NCI-H146 treated with DMSO at 0.1 percent for 48 hours (cell line): Measurements from ENCODE around the gene LRRC52.

Experiments used
- DNase-seq: peaks from one replicate; lab custom pipeline; 2025; ENCODE audit not compliant: unreplicated experiment; lab: John Stamatoyannopoulos, UW

LRRC52 gene

DNA sequence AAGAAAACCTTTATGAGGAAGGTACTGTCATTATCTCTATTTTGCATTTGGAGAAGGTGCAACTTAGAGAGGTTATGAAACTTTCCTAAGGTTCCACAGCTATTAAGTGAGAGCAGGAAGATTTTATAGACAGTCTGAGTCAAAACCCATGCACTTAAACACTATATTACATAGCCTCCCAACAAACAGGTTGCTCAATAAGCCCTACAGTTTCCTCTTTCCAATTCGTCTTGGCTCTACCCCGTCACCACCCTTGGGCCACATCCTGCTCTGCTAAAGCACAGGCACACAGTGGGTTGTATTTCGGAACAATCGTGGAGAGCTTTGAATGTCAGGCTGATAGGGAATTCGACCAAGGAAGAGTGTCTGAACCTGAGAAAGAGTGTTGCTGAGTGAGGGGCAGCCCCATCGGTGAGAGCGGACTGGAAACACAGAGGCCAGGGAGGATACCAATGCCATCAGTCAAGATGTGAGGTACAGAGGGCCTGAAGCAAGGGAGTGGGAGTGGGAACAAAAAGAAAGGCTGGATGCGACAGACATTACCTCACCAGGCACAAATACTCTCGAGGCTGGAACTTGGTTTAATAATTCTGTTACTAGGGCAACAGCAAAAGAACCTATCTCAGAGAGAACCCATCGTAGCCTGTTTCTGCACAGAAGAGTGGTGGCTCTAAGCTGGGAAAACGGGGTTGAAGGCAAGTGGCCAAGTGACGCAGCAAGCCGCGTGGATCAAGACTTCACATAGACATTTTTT lies 6.3 kb upstream of the LRRC52 start:
- no peak for DNase-seq

DNA sequence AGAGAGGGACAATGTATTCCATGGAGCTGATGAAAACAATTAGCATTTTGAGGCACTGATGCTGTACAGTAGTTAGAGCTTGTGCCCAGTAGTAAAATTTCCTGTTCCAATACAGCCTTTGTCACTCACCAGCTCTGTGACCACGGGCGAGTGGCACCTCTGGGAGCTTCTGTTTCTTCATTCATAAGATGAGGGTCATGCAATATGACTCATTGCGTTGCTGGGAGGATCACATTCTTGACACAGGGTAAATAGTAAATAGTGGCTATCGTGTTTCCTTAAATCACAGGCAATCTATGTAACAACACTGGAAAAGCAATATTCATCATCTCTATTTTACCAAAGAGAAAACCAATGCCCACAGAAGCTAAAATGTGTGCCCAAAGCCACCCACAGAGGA lies 4.5 kb upstream of the LRRC52 start:
- no peak for DNase-seq

GRCh38 chr1:165539908-165540307 lies 3.9 kb upstream of the LRRC52 start:
- no peak for DNase-seq

DNA sequence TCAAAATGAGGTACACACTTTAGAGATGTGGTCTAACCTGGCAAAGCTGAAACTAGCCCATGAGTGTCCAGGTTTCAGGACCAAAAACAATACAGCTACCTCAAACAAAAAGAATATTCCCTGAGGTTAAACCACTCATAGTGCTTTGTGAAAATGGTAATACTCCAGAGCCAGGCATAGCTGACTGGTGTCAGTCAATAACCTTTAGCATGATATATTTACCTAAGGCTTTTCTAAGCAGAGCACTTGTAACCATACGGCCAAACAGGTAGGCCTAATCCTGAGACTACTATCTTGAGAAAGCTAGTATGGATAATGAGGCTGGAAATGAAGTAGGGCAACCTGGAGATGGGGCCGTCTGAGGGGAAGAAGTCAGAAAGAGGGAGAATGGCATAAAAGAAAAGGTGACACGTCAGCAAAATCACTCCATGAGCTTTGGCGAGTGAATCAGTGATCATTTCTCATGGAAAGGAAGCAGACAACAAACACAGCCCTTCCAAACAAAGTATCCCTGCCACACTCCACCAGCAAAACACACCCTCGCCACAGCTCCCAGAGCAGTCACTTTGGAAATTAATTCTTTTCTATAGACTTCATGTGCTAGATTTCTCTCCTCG lies 1.7 kb upstream of the LRRC52 start:
- DNase-seq, result no peak

DNA sequence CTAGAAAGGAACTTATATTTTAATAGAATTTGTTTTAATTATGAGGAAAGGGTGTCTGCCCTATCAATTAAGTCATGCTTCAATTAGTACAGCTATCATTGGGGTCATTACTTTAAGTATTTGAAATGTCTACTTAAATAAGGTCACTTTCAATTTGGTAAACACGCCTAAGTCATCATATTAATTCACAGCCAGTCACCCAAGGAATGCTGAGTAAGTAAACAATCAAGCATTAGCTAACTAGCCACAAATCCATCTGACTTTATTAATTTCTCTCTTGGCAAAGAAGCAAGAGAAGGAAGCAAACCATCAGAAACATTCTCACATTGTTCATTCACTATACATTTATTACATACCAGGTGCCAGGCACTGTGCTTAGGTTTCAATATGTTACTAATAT lies 1.2 kb upstream of the LRRC52 start:
- no peak for DNase-seq

DNA sequence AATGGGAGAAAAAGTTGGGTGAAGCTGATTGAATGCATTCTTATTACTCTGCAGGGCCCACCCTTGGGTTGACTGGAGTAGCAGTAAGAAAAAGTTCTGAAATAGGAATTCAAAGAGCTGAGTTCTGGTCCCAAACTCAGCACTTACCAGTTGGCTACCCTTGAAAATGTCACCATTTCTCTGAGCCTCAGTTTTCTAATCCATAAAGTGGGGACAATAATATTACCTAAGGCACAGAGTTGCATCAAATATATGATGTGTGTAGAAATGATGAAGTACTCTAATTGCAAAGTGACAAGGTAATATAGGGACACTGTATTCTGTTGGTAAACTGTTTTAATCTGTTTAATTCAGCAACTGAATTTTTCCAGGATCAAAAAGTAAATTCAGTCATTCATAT lies 1.2 kb downstream of the LRRC52 start:
- no peak for DNase-seq

DNA sequence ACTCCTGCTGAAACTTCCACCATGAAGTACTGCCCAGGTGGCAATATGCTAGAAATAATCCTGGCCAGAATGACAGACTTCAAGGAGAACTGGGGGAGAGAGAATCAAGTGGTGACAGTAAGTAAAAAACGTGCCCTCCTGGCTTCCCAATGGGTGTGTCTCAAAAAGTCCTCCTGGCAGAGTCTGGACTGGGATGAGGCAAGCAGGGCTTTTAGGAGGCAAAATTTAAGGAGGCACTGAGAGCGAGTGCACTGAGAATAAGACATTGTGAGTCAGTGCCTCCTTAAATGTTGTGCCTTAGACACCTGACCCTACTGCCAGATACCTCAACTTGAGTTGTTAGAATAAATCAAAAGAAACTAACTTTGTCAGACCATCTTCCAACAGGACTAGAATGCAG lies 2.2 kb downstream of the LRRC52 start:
- no peak for DNase-seq

DNA sequence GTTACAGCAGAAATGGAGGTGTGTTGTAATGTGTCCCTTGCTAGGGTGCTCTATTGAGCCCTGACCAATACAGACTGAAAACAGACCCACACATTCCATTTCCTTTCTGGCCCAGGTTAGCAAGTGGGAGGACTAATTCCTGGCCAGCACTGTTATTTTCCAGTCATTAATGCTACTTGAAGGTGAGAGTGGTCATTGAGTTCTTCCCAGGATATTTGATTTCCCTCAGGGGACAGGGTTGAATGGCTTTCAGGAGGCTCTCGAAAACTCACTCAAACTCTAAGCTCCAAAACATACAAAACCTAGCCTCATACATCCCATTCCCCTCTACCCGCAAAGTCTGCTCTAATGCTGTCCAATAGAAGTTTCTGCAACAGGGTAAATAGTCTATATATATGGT lies 6.2 kb downstream of the LRRC52 start:
- DNase-seq, result no peak

DNA sequence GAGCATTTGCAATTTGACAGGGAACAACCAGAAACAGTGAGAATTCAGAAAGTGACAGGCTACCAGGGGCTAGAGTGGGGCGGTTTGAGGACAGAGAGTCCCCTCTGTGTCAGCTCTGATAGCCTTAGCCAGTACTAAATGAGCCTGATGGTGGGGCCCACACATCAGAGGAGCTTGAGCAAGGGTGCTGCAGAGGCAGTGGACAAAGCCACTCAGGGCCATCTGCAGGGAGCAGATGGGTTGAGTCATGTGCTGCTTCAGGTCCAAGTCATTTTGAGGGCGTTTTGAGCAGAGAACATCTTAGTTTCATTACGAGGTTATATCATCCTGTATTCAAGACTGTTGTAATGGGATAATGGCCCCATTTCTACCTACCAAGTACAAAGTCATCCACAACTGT lies 7.7 kb downstream of the LRRC52 start:
- DNase-seq, result no peak

GRCh38 chr1:165560883-165561656 lies 17.3 kb downstream of the LRRC52 start:
- no peak for DNase-seq

DNA sequence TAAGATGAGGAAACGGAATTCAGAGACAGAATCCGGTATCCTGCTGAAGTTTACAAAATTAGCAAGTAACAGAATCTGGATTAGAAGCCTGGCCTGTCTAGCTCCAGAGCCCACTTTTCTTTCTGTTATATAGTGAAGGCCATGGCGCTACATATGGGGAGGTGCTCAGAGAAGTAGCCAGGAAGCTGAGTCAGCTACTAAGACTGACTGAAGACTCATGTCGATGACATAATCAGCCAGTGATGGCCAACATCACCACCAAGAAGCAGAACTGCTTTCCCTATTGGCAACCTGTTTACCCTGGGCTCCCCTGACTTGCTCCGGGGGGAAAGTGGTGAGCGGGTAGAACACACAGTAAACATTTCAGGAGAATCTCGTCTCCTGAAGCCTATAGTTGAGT lies 18.8 kb downstream of the LRRC52 start:
- DNase-seq, result no peak

GRCh38 chr1:165563551-165563950 lies 19.8 kb downstream of the LRRC52 start:
- DNase-seq, result no peak

DNA sequence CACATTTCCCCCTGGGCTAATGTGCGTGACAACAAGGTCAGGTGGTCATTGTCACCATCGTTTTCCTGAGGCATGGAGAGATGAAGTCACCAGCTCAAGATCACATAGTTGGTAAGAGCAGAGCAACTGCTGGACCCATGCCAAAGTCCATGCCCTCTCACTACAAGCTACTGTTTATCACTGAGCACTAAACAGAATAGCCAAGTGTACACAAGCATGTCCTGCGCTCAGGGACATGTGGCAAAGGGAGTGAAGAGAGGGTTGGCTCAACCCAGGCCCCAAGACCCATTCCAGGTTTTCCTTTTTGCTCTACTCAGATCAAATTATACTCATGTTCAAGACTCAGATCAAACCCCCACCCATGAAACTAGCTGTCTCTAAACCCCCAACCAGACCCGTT lies 20.8 kb downstream of the LRRC52 start:
- no peak for DNase-seq

- DNase-seq, result no peak
These were observed 22.1 kb downstream of the LRRC52 start for GRCh38 chr1:165565751-165566490.

DNA sequence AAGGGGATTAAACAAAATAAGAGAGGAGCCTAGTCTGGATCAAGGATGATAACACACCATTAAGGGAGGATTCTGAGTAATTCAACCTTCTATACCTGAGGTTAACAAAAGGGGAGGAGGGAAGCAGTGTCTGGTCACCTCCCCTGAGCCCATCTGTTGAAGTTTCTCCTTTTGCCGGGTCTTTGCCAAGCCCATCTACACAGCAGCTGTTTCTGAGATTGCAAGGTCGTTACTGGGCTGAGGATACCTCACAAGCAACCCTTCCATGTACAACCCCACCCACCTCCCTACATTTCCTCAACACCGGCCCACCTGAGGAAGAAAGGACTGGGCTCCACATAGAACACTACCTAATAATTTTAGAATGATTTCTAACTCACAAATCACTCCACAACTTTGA lies 26.3 kb downstream of the LRRC52 start:
- DNase-seq, result no peak

DNA sequence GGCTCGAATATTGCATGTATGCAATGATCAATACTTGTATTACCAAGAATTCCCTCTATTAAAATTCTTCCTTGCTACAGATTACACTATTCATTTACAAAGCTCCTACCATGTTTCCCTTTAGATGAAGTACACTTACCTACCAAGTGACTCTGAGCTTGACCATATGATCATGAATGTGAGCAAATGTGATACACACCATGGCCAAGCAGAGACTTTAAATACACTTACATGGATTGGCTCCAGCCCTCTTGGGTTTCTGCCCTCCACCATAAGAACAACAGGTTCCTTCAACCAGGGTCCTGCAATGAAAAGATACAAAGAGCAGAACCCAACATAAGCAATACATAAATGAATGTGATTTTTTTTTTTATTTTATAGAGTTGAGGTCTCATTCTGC lies 30.0 kb downstream of the LRRC52 start:
- DNase-seq, result no peak

GRCh38 chr1:165574295-165574694 lies 30.5 kb downstream of the LRRC52 start:
- no peak for DNase-seq

GRCh38 chr1:165575468-165576099 lies 31.8 kb downstream of the LRRC52 start:
- no peak for DNase-seq

DNA sequence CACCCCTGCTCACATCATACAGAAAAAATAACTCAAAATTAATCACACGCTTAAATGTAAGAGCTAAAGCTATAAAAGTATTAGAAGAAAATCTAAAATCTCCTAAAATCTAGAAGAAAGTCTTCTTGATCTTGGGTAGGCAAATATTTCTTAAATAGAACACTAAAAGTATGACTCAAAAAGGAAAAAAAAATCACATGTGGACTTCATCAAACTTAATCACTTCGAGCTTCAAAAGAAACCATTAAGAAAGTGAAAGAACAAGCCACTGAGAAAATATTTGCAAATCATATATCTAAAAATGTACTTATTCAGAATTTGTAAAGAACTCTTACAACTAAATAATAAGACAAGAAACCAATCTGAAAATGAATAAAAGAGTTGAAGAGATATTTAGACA lies 32.7 kb downstream of the LRRC52 start:
- no peak for DNase-seq

GRCh38 chr1:165577707-165578106 lies 33.9 kb downstream of the LRRC52 start:
- no peak for DNase-seq
